Measurements from ENCODE around the gene UBTD2.

GRCh38 chr5:172199446-172199845 lies 84.1 kb downstream of the UBTD2 start:
- TF ChIP-seq CTCF (IDR thresholded peaks at IDR 0.05), result no peak
- no peak for TF ChIP-seq POLR2A (IDR thresholded peaks at IDR 0.05)
